HG03135 (cell line): ENCODE results near the gene GPX2.

Source experiments
- ATAC-seq: cut with Tn5 transposase; IDR thresholded peaks from one replicate; pipeline ENCODE4 v1.9.1; 2021; ENCODE audit warnings: mild to moderate bottlenecking, moderate library complexity; ENCODE audit not compliant: unreplicated experiment

The GPX2 gene

DNA sequence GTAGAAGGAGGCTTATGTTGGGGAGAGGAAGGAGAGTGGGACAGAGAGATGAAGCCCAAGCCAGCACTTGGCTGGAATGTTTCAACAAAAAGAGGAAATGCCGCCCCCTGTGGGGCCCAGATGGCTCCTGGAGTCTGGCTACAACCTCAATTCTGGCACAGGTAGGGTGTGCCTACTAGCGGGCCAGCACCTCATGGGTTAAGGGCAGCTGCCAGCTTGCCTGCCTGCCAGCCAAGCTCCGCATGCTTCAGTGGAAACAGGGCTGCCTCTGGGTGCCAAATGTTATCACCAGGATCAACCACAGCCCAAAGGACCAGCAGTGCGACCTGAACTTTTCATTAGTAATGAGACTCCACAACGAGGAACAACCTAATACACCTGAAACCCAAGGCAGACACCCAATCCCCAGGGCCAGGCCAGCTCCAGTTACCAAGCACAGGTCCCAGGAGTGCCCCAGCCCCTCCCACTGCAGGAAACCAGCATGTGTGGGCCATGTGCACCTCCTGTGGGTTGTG lies 18.3 kb upstream of the GPX2 start:
- no peak for ATAC-seq

DNA sequence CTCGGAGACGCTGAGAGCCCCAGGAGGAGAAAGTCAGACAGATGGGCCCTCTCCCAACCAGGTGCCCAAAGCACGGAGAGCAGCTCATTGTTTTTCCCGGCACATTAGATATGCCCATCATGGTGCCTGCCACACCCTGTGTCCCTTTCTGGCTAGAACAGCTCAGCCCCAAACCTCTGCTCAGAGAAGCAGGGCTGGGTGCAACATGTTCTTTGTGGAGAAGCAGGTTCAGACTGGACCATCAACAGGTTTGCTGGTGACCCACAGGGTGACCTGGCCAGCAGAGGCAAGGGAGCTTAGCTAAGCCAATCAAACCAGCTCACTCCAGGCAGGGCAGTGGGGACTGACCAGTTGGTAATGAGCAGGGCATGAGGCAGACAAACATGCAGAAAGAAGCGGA lies 16.2 kb upstream of the GPX2 start:
- no peak for ATAC-seq

GRCh38 chr14:64958201-64958600 lies 15.7 kb upstream of the GPX2 start:
- no peak for ATAC-seq

GRCh38 chr14:64956697-64957406 lies 14.3 kb upstream of the GPX2 start:
- no peak for ATAC-seq

GRCh38 chr14:64955297-64955696 lies 12.8 kb upstream of the GPX2 start:
- no peak for ATAC-seq

DNA sequence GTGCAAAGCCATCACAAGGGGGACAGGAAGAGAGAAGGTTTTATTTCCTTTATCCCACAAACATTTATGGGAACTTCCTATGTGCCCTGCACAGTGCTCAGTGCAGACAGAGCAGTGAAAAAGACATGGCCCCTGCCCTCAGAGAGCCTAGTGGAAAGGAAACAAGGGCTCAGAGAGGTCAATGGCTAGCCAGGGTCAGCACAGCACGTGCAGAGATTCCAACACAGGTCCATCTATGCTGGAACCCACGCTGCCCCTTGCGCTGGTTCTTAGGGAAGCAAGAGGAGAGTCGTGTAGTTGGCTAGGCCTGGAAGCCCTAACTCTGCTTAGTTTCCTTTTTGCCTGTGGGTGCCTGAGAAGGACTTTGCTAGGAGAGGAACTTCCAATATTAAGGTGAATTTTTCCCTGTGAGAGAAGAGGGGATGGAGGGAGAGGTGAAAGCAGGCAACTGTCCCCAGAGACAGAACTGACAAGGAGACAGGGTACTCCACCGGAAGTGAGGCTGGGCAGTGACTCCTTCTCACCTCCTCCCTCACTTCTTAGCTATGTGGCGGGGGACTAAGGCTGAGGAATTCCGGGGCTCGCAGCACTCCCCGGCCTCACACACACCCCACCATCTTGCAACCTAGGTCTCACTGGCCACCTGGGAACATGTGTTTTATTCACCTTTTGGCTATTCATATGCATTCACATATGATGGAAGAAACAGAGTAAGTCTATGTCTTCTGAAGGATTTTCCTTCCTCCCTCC lies 12.1 kb upstream of the GPX2 start:
- ATAC-seq = no peak

DNA sequence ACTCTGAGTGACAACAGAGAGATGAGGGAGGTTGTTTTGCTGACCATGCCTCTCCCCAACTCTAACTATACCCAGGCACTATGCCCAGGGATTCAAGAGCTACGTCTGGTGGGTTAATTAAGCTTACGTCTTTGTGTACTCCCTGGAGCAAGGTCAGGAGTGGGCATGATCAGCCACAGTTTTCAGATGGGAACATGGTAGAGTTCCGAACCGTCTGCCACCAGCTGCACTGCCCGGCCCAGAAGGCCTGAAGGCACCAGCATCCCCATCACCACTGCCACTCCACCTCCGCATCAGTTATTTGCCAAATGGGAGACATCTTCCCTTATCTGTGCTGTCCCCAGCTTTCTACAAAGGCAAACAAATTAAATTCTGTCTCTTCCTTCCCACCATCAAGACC lies 11.1 kb upstream of the GPX2 start:
- no peak for ATAC-seq

DNA sequence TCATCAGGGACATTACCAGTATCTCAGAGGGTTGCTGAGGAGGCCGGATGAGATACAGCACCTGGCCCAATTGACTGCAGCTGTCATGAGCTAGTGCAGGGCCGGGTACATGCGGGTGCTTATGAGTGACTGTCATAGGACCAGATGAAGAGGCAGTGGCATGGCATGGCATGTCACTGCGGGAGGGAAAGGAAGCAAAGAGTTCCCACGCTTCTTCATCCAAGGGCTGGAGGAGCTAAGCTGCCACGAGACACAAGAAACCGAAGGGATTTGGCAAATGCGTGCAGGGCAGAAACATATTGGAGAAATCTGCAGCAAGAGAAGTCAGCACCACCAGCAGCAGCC lies 10.7 kb upstream of the GPX2 start:
- ATAC-seq = no peak

GRCh38 chr14:64952598-64953309 lies 10.2 kb upstream of the GPX2 start:
- ATAC-seq = no peak

DNA sequence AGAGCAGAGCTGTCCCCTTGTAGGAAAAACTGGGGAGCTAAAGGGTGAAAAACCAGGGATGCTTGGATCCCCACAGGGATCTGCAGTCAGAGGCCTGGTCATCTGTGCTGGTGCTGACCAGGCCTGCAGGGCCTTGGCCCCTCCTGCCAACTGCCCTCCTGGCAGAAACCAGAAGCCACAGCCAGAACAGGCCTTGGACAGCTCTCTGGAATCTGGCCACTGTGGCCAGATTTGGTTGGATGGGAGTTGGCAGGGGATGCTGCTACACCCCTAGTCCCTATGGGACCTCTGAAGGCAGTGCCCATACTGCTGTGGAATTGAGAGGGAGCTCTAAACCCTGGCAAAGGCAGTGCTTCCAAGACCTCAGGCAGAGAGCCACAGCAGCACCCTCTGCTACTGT lies 9.2 kb upstream of the GPX2 start:
- ATAC-seq = no peak

- ATAC-seq = no peak
Observed at GRCh38 chr14:64951291-64951690, 8.7 kb upstream of the GPX2 start.

DNA sequence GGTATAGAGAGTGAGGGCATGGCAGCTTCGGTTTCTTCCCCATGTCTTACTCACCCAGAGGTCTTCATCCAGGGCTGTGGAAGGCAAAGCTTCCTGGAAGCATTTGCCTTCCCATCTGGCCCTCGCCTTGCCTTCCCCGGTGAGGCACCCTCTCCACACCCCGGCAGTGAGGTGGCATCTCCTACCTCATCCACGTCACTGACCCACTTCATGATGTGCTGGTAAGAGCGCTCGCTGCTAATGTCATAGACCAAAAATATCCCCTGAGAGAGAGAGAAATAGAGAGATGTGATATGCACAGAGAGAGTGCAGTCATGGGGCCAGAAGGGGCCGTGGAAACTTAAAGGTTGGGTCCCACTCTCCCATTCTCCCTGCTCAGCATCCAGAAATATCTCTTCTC lies 8.3 kb upstream of the GPX2 start:
- ATAC-seq = no peak

- ATAC-seq = no peak
Observed at GRCh38 chr14:64948612-64949210, 6.2 kb upstream of the GPX2 start.

- ATAC-seq = no peak
Observed at GRCh38 chr14:64947710-64948611, 5.4 kb upstream of the GPX2 start.

DNA sequence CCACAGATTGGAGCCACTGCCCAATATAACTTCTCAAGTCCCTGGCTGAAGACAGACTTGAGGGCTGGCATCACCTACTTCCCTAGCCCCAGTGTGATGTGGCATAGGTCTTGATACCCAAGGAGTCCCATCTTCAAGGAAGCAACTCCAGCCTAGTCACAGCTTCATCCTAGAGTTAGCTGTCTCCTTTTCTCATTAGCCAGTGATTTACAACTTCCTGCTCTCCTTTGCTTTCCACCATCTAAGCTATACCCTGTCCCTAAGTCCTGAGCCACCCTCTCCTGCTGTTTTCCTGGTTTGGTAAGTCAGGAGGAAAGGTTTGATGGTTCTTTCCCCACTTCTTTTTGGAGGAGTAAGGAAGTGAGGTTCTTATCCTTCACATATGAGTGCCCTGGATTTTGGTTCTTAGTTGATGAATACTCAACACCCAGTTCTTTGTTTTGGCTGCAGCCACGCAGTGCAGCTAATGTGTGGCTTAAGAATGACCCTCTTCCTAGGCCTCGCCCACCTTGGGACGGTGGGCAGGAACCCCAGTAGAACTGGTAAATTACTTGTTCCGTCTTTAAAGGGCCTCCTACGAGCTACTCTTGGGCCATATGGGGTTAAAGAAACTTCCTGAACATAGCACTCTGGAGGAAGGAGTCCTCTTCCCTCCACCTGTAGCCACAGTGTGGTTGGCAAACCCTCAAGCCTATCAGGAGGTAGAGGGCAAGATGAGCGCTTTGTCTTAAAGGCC lies 3.9 kb upstream of the GPX2 start:
- no peak for ATAC-seq

- no peak for ATAC-seq
Observed at GRCh38 chr14:64945431-64946178, 3.1 kb upstream of the GPX2 start.

- ATAC-seq = no peak
Observed at GRCh38 chr14:64944861-64945260, 2.3 kb upstream of the GPX2 start.

GRCh38 chr14:64944041-64944440 lies 1.5 kb upstream of the GPX2 start:
- ATAC-seq = no peak

DNA sequence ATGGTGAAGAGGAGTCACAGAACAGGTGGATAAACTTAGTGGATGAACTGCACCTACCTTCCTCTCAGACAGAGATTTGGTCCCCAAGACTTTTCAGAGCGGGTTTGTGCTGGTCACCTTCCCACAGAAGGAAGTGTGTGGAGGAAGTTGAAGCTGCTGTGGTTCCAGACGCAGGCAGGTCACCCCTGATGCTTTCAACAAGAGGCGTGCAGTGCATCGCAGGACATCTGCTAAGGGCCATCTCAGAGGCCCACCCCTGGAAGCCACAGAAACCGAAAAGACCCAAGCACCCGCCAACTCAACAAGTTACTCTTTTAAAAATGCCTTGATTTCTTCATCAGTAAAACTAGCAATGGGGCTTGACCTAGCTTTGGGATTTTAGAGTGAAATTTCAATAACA lies 1.0 kb upstream of the GPX2 start:
- ATAC-seq = no peak
